K562 (cell line): ENCODE data around the gene SPNS1. TPM values are rescaled to one million over a fixed set of nuclear protein-coding genes. Genes with fewer than 3 reads are reported as not detected.

Experiments used
- ATAC-seq: fragments of 200-7000 bp; cut with Tn5 transposase; 3 replicates; pipeline ENCODE4 v1.9.1; 2020; ENCODE audit warnings: moderate library complexity
- BruUV-seq: library from RNA; stranded (reverse); fragments of 400-500 nt; replicated peaks from 2 replicates; lab custom pipeline; 2021; lab: Mats Ljungman, UMichigan
- CTCF ChIA-PET: fragments of 300-600 bp; formaldehyde crosslinking; extraction: SDS; loops from one replicate; lab custom pipeline; 2021; ENCODE audit warnings: low intra/inter-chr PET ratio; lab: Yijun Ruan, JAX
- POLR2A ChIA-PET: fragments of 300-600, 350-650 bp; sonication (Branson Sonifier 250); formaldehyde crosslinking; extraction: SDS; loops from one replicate; lab custom pipeline; 2021; ENCODE audit warnings: antibody characterized with exemption, inconsistent platforms; lab: Yijun Ruan, JAX
- DNase-seq, 4 experiments: peaks; one replicate each; pipeline versions ENCODE4 v3.0.0 to v3.0.0-alpha.2; 2011 to 2018; ENCODE audit warnings: low spot score in 3 of 4, mixed read lengths in 3 of 4; ENCODE audit errors: extremely low read depth in 1 of 4
- FAIRE-seq: peaks from 2 replicates; lab custom pipeline; 2011; peaks lifted over from hg19 to GRCh38; lab: Jason Lieb, UNC
- H2AFZ ChIP-seq: 2 replicates; pipeline ENCODE4 v1.6.0; 2011; ENCODE audit warnings: low read depth, low read length, control low read depth, inconsistent platforms
- H3K27ac ChIP-seq: fragments of 200-600 bp; 3 replicates; pipeline ENCODE4 v1.8.0; 2011; ENCODE audit warnings: low read depth, mild to moderate bottlenecking, control low read depth, inconsistent platforms, low read length, moderate library complexity, mixed read lengths; ENCODE audit errors: extremely low read depth
- H3K27me3 ChIP-seq, 2 experiments: fragments of 300-600 bp in 1 of 2; 2 replicates in 1 of 2; 3 replicates in 1 of 2; pipeline versions ENCODE4 v1.6.0 to v1.8.0; 2011; ENCODE audit warnings: inconsistent platforms in 2 of 2, low read length in 2 of 2, mild to moderate bottlenecking in 1 of 2, mixed read lengths in 1 of 2, moderate library complexity in 1 of 2; ENCODE audit not compliant: control insufficient read depth in 2 of 2, insufficient read depth in 2 of 2
- H3K36me3 ChIP-seq: fragments of 300-600 bp; 3 replicates; pipeline ENCODE4 v1.8.0; 2011; ENCODE audit warnings: mild to moderate bottlenecking, low read length, inconsistent platforms; ENCODE audit not compliant: control insufficient read depth, insufficient read depth
- H3K4me1 ChIP-seq, 2 experiments: fragments of 200-600 bp in 1 of 2; replicated peaks in 1 of 2; 2 replicates in 1 of 2; 3 replicates in 1 of 2; pipeline versions ENCODE4 v1.5.1 to v1.8.0; 2011; ENCODE audit warnings: inconsistent platforms in 2 of 2, low read length in 2 of 2, mild to moderate bottlenecking in 1 of 2, mixed read lengths in 1 of 2, moderate library complexity in 1 of 2; ENCODE audit not compliant: control insufficient read depth in 2 of 2, insufficient read depth in 2 of 2
- H3K4me2 ChIP-seq: 2 replicates; pipeline ENCODE4 v1.6.1; 2011; ENCODE audit warnings: low read length, control low read depth, inconsistent platforms, mixed read lengths; ENCODE audit not compliant: insufficient read depth
- H3K4me3 ChIP-seq: fragments of 200-600 bp; sonication (generic), shearing (Covaris generic); 2 replicates; pipeline ENCODE4 v1.5.1; 2016; ENCODE audit warnings: control low read depth, inconsistent platforms
- H3K79me2 ChIP-seq: fragments of 200-600 bp; 3 replicates; pipeline ENCODE4 v1.8.0; 2011; ENCODE audit warnings: low read length, inconsistent platforms; ENCODE audit not compliant: control insufficient read depth, insufficient read depth
- H3K9ac ChIP-seq, 2 experiments: 2 replicates each; pipeline versions ENCODE4 v1.6.0 to v1.6.1; 2011; ENCODE audit warnings: low read depth in 2 of 2, low read length in 2 of 2, control low read depth in 1 of 2, inconsistent platforms in 1 of 2, mild to moderate bottlenecking in 1 of 2, mixed read lengths in 1 of 2; ENCODE audit not compliant: insufficient read depth in 1 of 2
- H3K9me1 ChIP-seq: one replicate; pipeline ENCODE4 v1.6.0; 2011; ENCODE audit warnings: inconsistent platforms, mild to moderate bottlenecking, low read length, moderate library complexity; ENCODE audit not compliant: control insufficient read depth, insufficient read depth
- H3K9me3 ChIP-seq: replicated peaks from 2 replicates; pipeline ENCODE4 v1.5.1; 2011; ENCODE audit warnings: low read depth, low read length, inconsistent platforms; ENCODE audit not compliant: control insufficient read depth, insufficient read depth
- H4K20me1 ChIP-seq: replicated peaks from 2 replicates; pipeline ENCODE4 v1.6.1; 2011; ENCODE audit warnings: low read length, inconsistent platforms, mixed read lengths; ENCODE audit not compliant: control insufficient read depth, insufficient read depth
- CHD2 ChIP-seq: IDR thresholded peaks from 2 replicates; pipeline ENCODE4 v1.6.1; 2011; ENCODE audit warnings: low read depth, low read length
- MAFF ChIP-seq: IDR thresholded peaks from 2 replicates; pipeline ENCODE4 v1.6.1; 2012; ENCODE audit warnings: low read length, improper control_type of control experiment
- NFIC ChIP-seq: fragments of 450-650 bp; IDR thresholded peaks from 2 replicates; pipeline ENCODE4 v1.6.1; 2017; ENCODE audit warnings: mild to moderate bottlenecking, inconsistent platforms
- RAD21 ChIP-seq, 2 experiments: fragments of 250-450 bp in 1 of 2; fragments of 450-650 bp in 1 of 2; sonication (Bioruptor Pico) in 1 of 2; formaldehyde crosslinking in 1 of 2; IDR thresholded peaks in 1 of 2; conservative IDR thresholded peaks in 1 of 2; 2 replicates each; pipeline versions ENCODE4 v1.4.0 to v1.8.0; 2020 to 2022; ENCODE audit warnings: mild to moderate bottlenecking in 2 of 2, moderate library complexity in 1 of 2
- RB1 ChIP-seq: fragments of 450-650 bp; IDR thresholded peaks from 2 replicates; pipeline ENCODE4 v1.6.1; 2017; ENCODE audit warnings: low read depth, mild to moderate bottlenecking
- RBFOX2 ChIP-seq: fragments of 200-400 bp; formaldehyde crosslinking; IDR thresholded peaks from 2 replicates; pipeline ENCODE4 v1.6.1; 2017; ENCODE audit warnings: low read depth, mild to moderate bottlenecking, low read length, moderate library complexity
- SRSF3 ChIP-seq: fragments of 200-400 bp; formaldehyde crosslinking; IDR thresholded peaks from 2 replicates; pipeline ENCODE4 v1.6.1; 2016; ENCODE audit warnings: mild to moderate bottlenecking, low read length, moderate library complexity; ENCODE audit not compliant: insufficient read depth
- ZNF551 ChIP-seq: fragments of 250-450 bp; sonication (Bioruptor Pico); IDR thresholded peaks from 2 replicates; pipeline ENCODE4 v1.5.0; 2021; ENCODE audit warnings: mild to moderate bottlenecking, moderate library complexity
- WGBS: fragments of 100-300 bp; shearing (Covaris generic); methylation state at CpG from one replicate; pipeline ENCODE4 v1.1.6; 2016; ENCODE audit warnings: low coverage, mixed read lengths; ENCODE audit not compliant: insufficient coverage; ENCODE audit errors: missing lambda C conversion rate; 5-methylcytosine and 5-hydroxymethylcytosine counted together
- in situ Hi-C: fragments of 300-500 bp; cut with MboI; formaldehyde crosslinking; loops from 4 replicates; pipeline ENCODE4 v1.15.0; 2018; ENCODE audit warnings: inconsistent platforms, mixed read lengths
- intact Hi-C: fragments of 100-400 bp; cut with micrococcal nuclease; formaldehyde crosslinking; loops from 2 replicates; pipeline ENCODE4 v1.14.2; 2022
- polyA plus RNA-seq, 8 experiments: library from polyadenylated mRNA; depleted of rRNA in 4 of 8; stranded (reverse) in 5 of 8; unstranded in 3 of 8; fragments of >200 nt; fragmentation: Nextera tagmentation in 2 of 8; fragmentation: Illumina TruSeq in 1 of 8; extraction: Ambion mirVana in 2 of 8; extraction: Trizol in 1 of 8; gene quantifications; 2 replicates each; pipeline versions ENCODE4 v1.2.1 to v1.2.3, GENCODE V29; 2011 to 2014; ENCODE audit warnings: inconsistent platforms in 1 of 8, missing spikeins in 1 of 8
- total RNA-seq, 7 experiments: library from RNA; depleted of rRNA in 6 of 7; stranded (reverse); fragments of >200 nt in 6 of 7; fragmentation: Illumina TruSeq in 2 of 7; extraction: Trizol in 2 of 7; gene quantifications; 2 replicates each; pipeline versions ENCODE4 v1.2.1 to v1.2.3, GENCODE V29; 2011 to 2021; ENCODE audit warnings: low replicate concordance in 1 of 7
- TF ChIP-seq, protein P1 (sequence below), 2 experiments: fragments of 200-800 bp in 1 of 2; sonication (Bioruptor generic) in 1 of 2; sonication (generic) in 1 of 2; formaldehyde crosslinking in 1 of 2; IDR thresholded peaks in 1 of 2; conservative IDR thresholded peaks in 1 of 2; 2 replicates each; pipeline versions ENCODE4 v1.5.0 to v1.6.1; 2016 to 2020; ENCODE audit warnings: missing compliant biosample characterization in 1 of 2, missing genetic modification characterization in 1 of 2, missing genetic modification reagents in 1 of 2
- TF ChIP-seq, protein P2 (sequence below), 3 experiments: IDR thresholded peaks in 2 of 3; conservative IDR thresholded peaks in 1 of 3; 2 replicates each; pipeline ENCODE4 v1.5.1; 2011 to 2012; ENCODE audit warnings: low read length in 3 of 3, mild to moderate bottlenecking in 3 of 3, control low read depth in 2 of 3, improper control_type of control experiment in 1 of 3, inconsistent platforms in 1 of 3, low read depth in 1 of 3, mixed read lengths in 1 of 3, moderate library complexity in 1 of 3; ENCODE audit not compliant: insufficient read depth in 2 of 3
- TF ChIP-seq, protein P3 (sequence below): sonication (generic); formaldehyde crosslinking; IDR thresholded peaks from 2 replicates; pipeline ENCODE4 v1.8.1; 2023; ENCODE audit warnings: missing genetic modification reagents, mild to moderate bottlenecking, borderline replicate concordance

Gene SPNS1
- total and polyA plus RNA-seq, 9 of the 15 experiments (the other 6 are each of a cell fraction or from before 2014, with no cell fraction given): 0.58 to 64.9 (median 13.7) TPM

DNA sequence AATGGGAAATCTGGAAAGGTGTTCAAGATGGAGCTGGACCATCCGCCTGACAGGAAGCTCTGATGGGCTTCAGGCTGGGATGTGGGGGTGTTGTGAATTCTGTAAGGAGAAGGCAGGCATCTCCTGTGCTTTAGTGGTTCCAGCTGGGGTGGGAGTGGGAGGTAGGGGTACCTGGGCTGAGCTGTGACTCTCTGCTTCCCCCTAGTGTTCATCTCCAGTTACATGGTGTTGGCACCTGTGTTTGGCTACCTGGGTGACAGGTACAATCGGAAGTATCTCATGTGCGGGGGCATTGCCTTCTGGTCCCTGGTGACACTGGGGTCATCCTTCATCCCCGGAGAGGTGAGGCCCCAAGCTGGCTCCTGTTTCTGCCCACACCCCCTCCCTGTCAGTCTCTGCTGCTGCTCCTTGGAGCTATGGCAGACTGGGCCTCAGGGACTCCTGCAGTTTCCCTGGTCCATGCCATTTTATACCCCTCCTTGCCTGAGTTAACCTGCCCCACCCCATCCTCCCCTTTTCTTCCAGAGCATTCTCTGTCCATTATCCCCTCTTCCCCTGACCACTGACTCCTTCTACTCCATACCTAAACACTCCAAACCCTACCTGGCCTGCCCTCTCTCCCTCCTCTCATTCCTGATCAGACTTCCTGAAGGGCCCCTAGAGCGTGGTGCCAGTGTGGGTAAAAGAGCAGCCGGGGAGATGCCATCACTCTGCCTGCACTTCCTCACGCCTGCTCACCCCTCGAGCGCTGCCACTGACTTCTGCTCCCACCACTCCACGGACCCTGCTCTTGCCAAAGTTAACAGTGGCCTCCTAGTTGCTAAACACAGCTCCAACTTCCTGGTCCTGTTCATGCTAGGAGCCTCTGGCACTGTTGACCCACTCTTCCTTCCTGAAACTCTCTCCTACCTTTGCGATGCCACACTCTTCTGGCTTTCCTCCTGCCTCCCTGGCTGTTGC, 3.4 kb downstream of the SPNS1 start:
- ChIA-PET CTCF (no interaction called here), POLR2A (interaction anchor here (0.7 to 2.3 kb wide), 5 partner anchors 9 to 14 kb away, joined by 3 to 7 read pairs (median 4); no protein-coding TSS in a partner anchor)
- Histone ChIP-seq H3K36me3 (peaks cover 39% of the 10 kb centered on the region), H3K27me3 (no peaks in the 10 kb centered on the region), H3K4me2 (no peak overlapping the region), H4K20me1 (no peaks in the 10 kb centered on the region), H3K79me2 (peaks cover 9% of the 10 kb centered on the region; the same call in 2 of the 3 replicates), H3K27ac (no peak overlapping the region), H3K9me3 (peaks cover 5% of the 10 kb centered on the region; the same call in 1 of the 2 replicates), H3K9ac (no peak overlapping the region), H3K9me1 (peaks cover 6% of the 10 kb centered on the region), H3K4me3 (no peak overlapping the region), H2AFZ (no peak overlapping the region), H3K4me1 (peaks cover 11 to 35% of the 10 kb centered on the region in 2 experiments; a peak in 3 of 5 replicates)
- intact Hi-C loops (no loop called here), in situ Hi-C loops (loop anchor here (10.0 to 25.0 kb wide), 2 partner anchors 287 to 1234 kb away; no protein-coding TSS in a partner anchor)
- DNase-seq: peak; percentile 32 to 58 (median 48)
- peak; percentile 26 for FAIRE-seq
- 45% methylated on average over 8 of the region's 11 CpGs for WGBS
- ATAC-seq: no peak
- no TSS peak for BruUV-seq
- TF ChIP-seq, protein P1, sequence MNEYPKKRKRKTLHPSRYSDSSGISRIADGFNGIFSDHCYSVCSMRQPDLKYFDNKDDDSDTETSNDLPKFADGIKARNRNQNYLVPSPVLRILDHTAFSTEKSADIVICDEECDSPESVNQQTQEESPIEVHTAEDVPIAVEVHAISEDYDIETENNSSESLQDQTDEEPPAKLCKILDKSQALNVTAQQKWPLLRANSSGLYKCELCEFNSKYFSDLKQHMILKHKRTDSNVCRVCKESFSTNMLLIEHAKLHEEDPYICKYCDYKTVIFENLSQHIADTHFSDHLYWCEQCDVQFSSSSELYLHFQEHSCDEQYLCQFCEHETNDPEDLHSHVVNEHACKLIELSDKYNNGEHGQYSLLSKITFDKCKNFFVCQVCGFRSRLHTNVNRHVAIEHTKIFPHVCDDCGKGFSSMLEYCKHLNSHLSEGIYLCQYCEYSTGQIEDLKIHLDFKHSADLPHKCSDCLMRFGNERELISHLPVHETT (CRISPR knock-in tag; conservative IDR thresholded peaks at IDR 0.05 in 1 of 2, IDR thresholded peaks at IDR 0.05 in 1 of 2): no peak
- no peak for TF ChIP-seq NFIC
- no peak for TF ChIP-seq MAFF
- peak in 1 of 2 experiments; percentile 36; a peak in 1 of 4 replicates for TF ChIP-seq RAD21 (CRISPR knock-in tag; conservative IDR thresholded peaks at IDR 0.05 in 1 of 2, IDR thresholded peaks at IDR 0.05 in 1 of 2)
- no peak for TF ChIP-seq RB1
- TF ChIP-seq SRSF3: no peak
- no peak for TF ChIP-seq ZNF551 (CRISPR knock-in tag)
- TF ChIP-seq, protein P2, sequence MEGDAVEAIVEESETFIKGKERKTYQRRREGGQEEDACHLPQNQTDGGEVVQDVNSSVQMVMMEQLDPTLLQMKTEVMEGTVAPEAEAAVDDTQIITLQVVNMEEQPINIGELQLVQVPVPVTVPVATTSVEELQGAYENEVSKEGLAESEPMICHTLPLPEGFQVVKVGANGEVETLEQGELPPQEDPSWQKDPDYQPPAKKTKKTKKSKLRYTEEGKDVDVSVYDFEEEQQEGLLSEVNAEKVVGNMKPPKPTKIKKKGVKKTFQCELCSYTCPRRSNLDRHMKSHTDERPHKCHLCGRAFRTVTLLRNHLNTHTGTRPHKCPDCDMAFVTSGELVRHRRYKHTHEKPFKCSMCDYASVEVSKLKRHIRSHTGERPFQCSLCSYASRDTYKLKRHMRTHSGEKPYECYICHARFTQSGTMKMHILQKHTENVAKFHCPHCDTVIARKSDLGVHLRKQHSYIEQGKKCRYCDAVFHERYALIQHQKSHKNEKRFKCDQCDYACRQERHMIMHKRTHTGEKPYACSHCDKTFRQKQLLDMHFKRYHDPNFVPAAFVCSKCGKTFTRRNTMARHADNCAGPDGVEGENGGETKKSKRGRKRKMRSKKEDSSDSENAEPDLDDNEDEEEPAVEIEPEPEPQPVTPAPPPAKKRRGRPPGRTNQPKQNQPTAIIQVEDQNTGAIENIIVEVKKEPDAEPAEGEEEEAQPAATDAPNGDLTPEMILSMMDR (IDR thresholded peaks at IDR 0.05 in 2 of 3, conservative IDR thresholded peaks at IDR 0.05 in 1 of 3; ENCODE audit: insufficient read depth in 2 of 3, low read depth in 1 of 3, low read length in 3 of 3): peak; percentile 47 to 71 (median 53); a peak in 5 of 6 replicates
- TF ChIP-seq, protein P3, sequence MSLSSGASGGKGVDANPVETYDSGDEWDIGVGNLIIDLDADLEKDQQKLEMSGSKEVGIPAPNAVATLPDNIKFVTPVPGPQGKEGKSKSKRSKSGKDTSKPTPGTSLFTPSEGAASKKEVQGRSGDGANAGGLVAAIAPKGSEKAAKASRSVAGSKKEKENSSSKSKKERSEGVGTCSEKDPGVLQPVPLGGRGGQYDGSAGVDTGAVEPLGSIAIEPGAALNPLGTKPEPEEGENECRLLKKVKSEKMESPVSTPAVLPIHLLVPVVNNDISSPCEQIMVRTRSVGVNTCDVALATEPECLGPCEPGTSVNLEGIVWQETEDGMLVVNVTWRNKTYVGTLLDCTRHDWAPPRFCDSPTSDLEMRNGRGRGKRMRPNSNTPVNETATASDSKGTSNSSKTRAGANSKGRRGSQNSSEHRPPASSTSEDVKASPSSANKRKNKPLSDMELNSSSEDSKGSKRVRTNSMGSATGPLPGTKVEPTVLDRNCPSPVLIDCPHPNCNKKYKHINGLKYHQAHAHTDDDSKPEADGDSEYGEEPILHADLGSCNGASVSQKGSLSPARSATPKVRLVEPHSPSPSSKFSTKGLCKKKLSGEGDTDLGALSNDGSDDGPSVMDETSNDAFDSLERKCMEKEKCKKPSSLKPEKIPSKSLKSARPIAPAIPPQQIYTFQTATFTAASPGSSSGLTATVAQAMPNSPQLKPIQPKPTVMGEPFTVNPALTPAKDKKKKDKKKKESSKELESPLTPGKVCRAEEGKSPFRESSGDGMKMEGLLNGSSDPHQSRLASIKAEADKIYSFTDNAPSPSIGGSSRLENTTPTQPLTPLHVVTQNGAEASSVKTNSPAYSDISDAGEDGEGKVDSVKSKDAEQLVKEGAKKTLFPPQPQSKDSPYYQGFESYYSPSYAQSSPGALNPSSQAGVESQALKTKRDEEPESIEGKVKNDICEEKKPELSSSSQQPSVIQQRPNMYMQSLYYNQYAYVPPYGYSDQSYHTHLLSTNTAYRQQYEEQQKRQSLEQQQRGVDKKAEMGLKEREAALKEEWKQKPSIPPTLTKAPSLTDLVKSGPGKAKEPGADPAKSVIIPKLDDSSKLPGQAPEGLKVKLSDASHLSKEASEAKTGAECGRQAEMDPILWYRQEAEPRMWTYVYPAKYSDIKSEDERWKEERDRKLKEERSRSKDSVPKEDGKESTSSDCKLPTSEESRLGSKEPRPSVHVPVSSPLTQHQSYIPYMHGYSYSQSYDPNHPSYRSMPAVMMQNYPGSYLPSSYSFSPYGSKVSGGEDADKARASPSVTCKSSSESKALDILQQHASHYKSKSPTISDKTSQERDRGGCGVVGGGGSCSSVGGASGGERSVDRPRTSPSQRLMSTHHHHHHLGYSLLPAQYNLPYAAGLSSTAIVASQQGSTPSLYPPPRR (CRISPR knock-in tag): no peak
- TF ChIP-seq CHD2: no peak
- no peak for TF ChIP-seq RBFOX2
